CD4-positive, alpha-beta T cell (primary cell): ENCODE results near the gene ZMYM5. TPM values are rescaled to one million over a fixed set of nuclear protein-coding genes. Genes with fewer than 3 reads are reported as not detected.

Experiments used
- ATAC-seq: fragments of 200-7000 bp; cut with Tn5 transposase; one replicate; pipeline ENCODE4 v1.10.0; 2022; ENCODE audit warnings: mild to moderate bottlenecking; ENCODE audit not compliant: poor library complexity
- CTCF ChIA-PET: fragments of 350-600 bp; sonication (Branson Sonifier 250); formaldehyde crosslinking; loops from one replicate; lab custom pipeline; 2021; ENCODE audit warnings: antibody characterized with exemption, inconsistent platforms; lab: Charles Lee
- POLR2A ChIA-PET: fragments of 350-600 bp; sonication (Branson Sonifier 250); formaldehyde crosslinking; loops from one replicate; lab custom pipeline; 2021; ENCODE audit warnings: antibody characterized with exemption, inconsistent platforms; lab: Charles Lee
- DNase-seq, 14 experiments: peaks; one replicate each; pipeline ENCODE4 v3.0.0-alpha.2; 2013 to 2020; ENCODE audit warnings: mixed read lengths in 2 of 14
- H3K27ac ChIP-seq, 2 donors: one replicate each; pipeline versions ENCODE4 v1.5.1 to v1.7.0; 2013; ENCODE audit warnings: low read length in 2 of 2, low read depth in 1 of 2, mild to moderate bottlenecking in 1 of 2
- H3K27me3 ChIP-seq, 2 experiments: 1 replicate in 1 of 2; 2 replicates in 1 of 2; pipeline versions ENCODE4 v1.6.1 to v1.7.0; 2013; ENCODE audit warnings: low read length in 2 of 2, control low read depth in 1 of 2, mild to moderate bottlenecking in 1 of 2, moderate library complexity in 1 of 2; ENCODE audit not compliant: insufficient read depth in 2 of 2, control insufficient read depth in 1 of 2
- H3K36me3 ChIP-seq: one replicate; pipeline ENCODE4 v1.6.1; 2013; ENCODE audit warnings: low read length, control low read depth; ENCODE audit not compliant: insufficient read depth
- H3K4me1 ChIP-seq: one replicate; pipeline ENCODE4 v1.6.1; 2013; ENCODE audit warnings: low read length, control low read depth; ENCODE audit not compliant: insufficient read depth
- H3K4me3 ChIP-seq: one replicate; pipeline ENCODE4 v1.5.1; 2013; ENCODE audit warnings: mild to moderate bottlenecking, low read length, moderate library complexity
- H3K9me3 ChIP-seq, 2 experiments: 1 replicate in 1 of 2; 2 replicates in 1 of 2; pipeline versions ENCODE4 v1.6.1 to v1.7.0; 2013; ENCODE audit warnings: low read length in 2 of 2, mild to moderate bottlenecking in 2 of 2, control low read depth in 1 of 2, moderate library complexity in 1 of 2; ENCODE audit not compliant: control insufficient read depth in 1 of 2, insufficient read depth in 1 of 2
- H3K27ac Mint-ChIP-seq: one replicate; pipeline ENCODE4 v1.8.0; 2020; ENCODE audit warnings: mixed read lengths
- H3K27me3 Mint-ChIP-seq: one replicate; pipeline ENCODE4 v1.8.0; 2021; ENCODE audit warnings: mixed read lengths
- H3K36me3 Mint-ChIP-seq: one replicate; pipeline ENCODE4 v1.8.0; 2021; ENCODE audit warnings: low read depth, mixed read lengths
- H3K4me1 Mint-ChIP-seq: one replicate; pipeline ENCODE4 v1.8.0; 2021; ENCODE audit warnings: low read depth, mixed read lengths
- H3K4me3 Mint-ChIP-seq: one replicate; pipeline ENCODE4 v1.8.0; 2020; ENCODE audit warnings: mild to moderate bottlenecking, mixed read lengths
- H3K9me3 Mint-ChIP-seq: one replicate; pipeline ENCODE4 v1.8.0; 2020; ENCODE audit warnings: mixed read lengths
- CTCF ChIP-seq: fragments of 200-600 bp; IDR thresholded peaks from one replicate; pipeline ENCODE4 v1.8.0; 2022; ENCODE audit warnings: antibody characterized with exemption, mild to moderate bottlenecking
- intact Hi-C, 2 experiments: fragments of 100-400 bp; cut with DNase I in 1 of 2; cut with micrococcal nuclease in 1 of 2; formaldehyde crosslinking; loops; one replicate each; pipeline versions ENCODE4 v1.15.1 to v1.9.0; 2023 to 2025; cut with DNase I, micrococcal nuclease
- total RNA-seq, 174 experiments: library from RNA in 2 of 174; stranded (reverse) in 2 of 174; gene quantifications; one replicate each; pipeline ENCODE4 v1.2.3 and lab custom pipeline; 2021 to 2026

The ZMYM5 gene
- total RNA-seq, 2 experiments from 2014 or later: 29.2 to 32.1 TPM

GRCh38 chr13:19864746-19865309 is 1.4 kb upstream of the ZMYM5 start:
- H3K4me3 Mint-ChIP-seq: peak overlapping the region; percentile 97
- peaks cover 33% of the 10 kb centered on the region for H3K4me1 ChIP-seq
- peaks cover 30% of the 10 kb centered on the region for H3K4me1 Mint-ChIP-seq
- DNase-seq (peak in 13 of 14 experiments; percentile 50 to 90 (median 66)), ATAC-seq (peak; percentile 36)
- H3K36me3 ChIP-seq: no peaks in the 10 kb centered on the region
- POLR2A ChIA-PET: interaction anchor here (1.0 to 5.7 kb wide), 13 partner anchors 74 to 1739 kb away, joined by 3 to 74 read pairs (median 7); partner anchors contain the start of genes EEF1AKMT1, MICU2, MPHOSPH8 and PSPC1
- intact Hi-C loops: loop anchor here (2.0 to 10.0 kb wide), 5 partner anchors 80 to 1737 kb away; partner anchors contain the start of genes EEF1AKMT1 (in 1 of the 2), MICU2 (in 1 of the 2) and MPHOSPH8 (in 1 of the 2)
- H3K9me3 Mint-ChIP-seq: no peaks in the 10 kb centered on the region
- peak overlapping the region; percentile 91 for H3K27ac Mint-ChIP-seq
- no peaks in the 10 kb centered on the region for H3K27me3 Mint-ChIP-seq
- no peaks in the 10 kb centered on the region for H3K9me3 ChIP-seq
- CTCF ChIA-PET: interaction anchor here (0.6 to 2.5 kb wide), 3 partner anchors 20 to 333 kb away, joined by 3 to 12 read pairs (median 3); no protein-coding TSS in a partner anchor
- H3K4me3 ChIP-seq: peak overlapping the region; percentile 84
- H3K27me3 ChIP-seq: no peaks in the 10 kb centered on the region
- TF ChIP-seq CTCF: peak; percentile 71
- H3K36me3 Mint-ChIP-seq: peaks cover 28% of the 10 kb centered on the region
- peak overlapping the region; percentile 92 for H3K27ac ChIP-seq

DNA sequence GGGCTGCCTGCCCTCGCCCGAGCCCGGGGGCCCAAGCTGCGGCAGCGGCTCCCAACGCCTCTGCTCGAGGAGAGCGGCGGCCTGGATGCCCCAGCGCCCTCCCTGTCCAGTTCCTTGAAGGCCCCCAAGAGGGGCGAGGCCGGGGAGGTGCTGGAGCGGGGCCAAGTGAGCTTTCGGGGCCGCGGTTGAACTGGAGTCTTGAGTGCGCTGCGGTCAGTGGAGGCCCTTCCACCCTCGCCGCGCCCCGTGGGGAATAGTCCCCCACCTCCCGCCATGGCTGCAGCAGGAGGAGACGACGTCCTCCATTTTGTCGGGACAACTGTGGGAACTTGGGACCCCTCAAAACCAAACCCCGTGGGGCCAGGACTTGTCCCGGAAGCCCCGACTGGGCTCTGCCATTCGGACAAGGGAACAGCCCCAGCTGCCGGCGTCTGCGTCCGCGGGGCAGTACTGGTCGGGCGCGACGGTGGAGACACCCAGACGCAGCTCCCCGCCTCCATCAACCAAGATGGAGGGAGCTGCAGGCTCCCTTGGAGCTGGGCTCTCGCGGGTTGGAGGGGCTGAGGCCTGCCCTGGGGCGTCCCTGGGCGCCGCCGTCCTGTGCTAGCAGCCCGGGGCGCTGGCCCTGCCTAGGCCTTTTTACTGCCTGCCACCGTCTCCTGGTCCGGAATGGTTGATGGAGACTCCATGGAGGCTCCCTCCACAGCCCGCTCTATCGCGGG is 736 bp upstream of the ZMYM5 start:
- ATAC-seq (peak; percentile 46), DNase-seq (peak; percentile 38 to 84 (median 58))
- Histone ChIP-seq H3K4me3 (peak overlapping the region; percentile 84), H3K36me3 (no peaks in the 10 kb centered on the region), H3K27ac (peak overlapping the region; percentile 92), H3K4me1 (peaks cover 33% of the 10 kb centered on the region), H3K9me3 (no peaks in the 10 kb centered on the region), H3K27me3 (no peaks in the 10 kb centered on the region)
- intact Hi-C loops: loop anchor here (2.0 to 10.0 kb wide), 5 partner anchors 79 to 1738 kb away; partner anchors contain the start of genes EEF1AKMT1 (in 1 of the 2), MICU2 (in 1 of the 2) and MPHOSPH8 (in 1 of the 2)
- Mint-ChIP-seq H3K36me3 (peaks cover 33% of the 10 kb centered on the region), H3K4me1 (peaks cover 30% of the 10 kb centered on the region), H3K4me3 (peak overlapping the region; percentile 97), H3K27ac (peak overlapping the region; percentile 91), H3K27me3 (no peaks in the 10 kb centered on the region), H3K9me3 (no peaks in the 10 kb centered on the region)
- TF ChIP-seq CTCF: no peak
- ChIA-PET POLR2A (interaction anchor here (0.6 to 5.7 kb wide), 21 partner anchors 11 to 1740 kb away, joined by 3 to 74 read pairs (median 5); partner anchors contain the start of genes EEF1AKMT1, MICU2, MPHOSPH8 and PSPC1), CTCF (interaction anchor here (1.1 to 2.5 kb wide), 3 partner anchors 20 to 96 kb away, joined by 3 to 12 read pairs (median 3); no protein-coding TSS in a partner anchor)
